GM18858 (cell line): Measurements from ENCODE around the gene ITGB8.

Experiments used
- ATAC-seq: cut with Tn5 transposase; IDR thresholded peaks from one replicate; pipeline ENCODE4 v1.9.1; 2021; ENCODE audit not compliant: unreplicated experiment

The ITGB8 gene

GRCh38 chr7:20409961-20410360, 79.3 kb downstream of the ITGB8 start:
- ATAC-seq: no peak

GRCh38 chr7:20411372-20411771, 80.7 kb downstream of the ITGB8 start:
- no peak for ATAC-seq

DNA sequence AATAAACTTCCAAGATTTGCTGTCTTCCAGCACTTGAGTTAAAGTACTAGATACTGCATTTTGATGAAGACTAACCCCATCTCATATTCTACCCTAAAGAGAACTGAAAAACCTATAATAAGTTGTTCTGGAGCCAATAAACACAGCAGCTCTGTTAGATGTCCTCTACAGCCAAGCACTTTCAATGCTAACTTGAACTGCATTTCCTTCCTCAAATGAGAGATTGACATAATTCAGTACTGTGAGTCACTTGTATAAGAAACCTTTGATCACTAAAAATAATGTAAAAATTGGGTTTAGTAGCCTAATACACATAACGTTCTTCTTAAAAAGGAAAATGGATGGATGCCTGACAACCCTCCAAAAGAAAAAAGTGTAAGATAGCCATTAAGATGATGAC, 81.3 kb downstream of the ITGB8 start:
- ATAC-seq: no peak

GRCh38 chr7:20417260-20417659, 86.6 kb downstream of the ITGB8 start:
- no peak for ATAC-seq

DNA sequence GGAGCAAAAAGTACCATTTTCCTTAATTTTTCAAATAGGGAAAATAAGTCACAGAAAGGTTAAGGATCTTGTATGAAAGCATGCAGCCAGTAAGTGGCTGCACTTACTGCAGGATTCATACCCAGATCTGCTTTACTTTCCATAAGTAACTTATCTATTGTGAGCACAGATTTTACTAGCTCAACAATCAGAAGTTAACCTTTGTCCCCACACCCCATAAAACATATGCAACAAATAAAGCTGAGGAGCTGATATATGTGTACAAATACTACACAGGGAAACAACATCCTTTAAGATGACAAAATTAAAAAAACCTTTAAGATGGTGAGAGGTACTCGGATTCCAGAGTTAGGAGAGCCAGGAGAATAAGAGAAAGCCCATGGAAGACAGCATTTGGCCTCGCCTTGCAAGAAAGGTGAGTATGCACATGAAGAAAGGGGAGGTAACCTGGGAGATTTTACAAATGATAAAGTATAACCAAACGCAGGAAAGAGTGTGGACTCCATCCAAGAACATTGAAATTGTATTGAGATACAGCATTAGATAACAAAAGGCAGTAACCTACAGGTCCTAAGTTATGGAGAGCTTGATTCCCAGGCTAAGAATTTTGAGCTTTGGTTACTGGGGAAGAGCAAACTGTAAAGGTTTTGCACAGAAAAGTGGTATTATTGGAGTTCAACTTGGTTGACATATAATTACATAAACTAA, 87.1 kb downstream of the ITGB8 start:
- no peak for ATAC-seq

DNA sequence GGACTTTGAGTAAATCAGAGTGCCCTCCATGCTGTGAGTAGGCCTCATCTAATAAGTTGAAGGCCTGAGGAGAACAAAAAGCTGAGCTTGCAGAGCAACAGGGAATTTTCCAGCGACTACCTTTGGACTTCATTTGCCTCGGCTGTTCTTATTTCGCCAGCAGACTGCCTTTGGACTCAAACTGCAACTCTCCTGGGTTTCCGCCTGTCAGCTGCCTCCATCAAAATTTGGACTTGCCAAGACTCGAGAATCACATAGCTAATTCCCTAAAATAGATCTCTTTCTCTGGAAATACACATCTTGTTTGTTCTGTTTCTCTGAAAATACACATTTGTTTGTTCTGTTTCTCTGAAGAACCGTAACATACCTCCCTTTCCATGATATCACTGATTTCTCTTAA, 93.8 kb downstream of the ITGB8 start:
- ATAC-seq: no peak

- ATAC-seq: no peak
Measured at GRCh38 chr7:20430664-20431063, 100.0 kb downstream of the ITGB8 start.

GRCh38 chr7:20431146-20431545, 100.4 kb downstream of the ITGB8 start:
- ATAC-seq: no peak

- ATAC-seq: no peak
Measured at GRCh38 chr7:20432071-20432470, 101.4 kb downstream of the ITGB8 start.

GRCh38 chr7:20435305-20435704, 104.6 kb downstream of the ITGB8 start:
- ATAC-seq: no peak

DNA sequence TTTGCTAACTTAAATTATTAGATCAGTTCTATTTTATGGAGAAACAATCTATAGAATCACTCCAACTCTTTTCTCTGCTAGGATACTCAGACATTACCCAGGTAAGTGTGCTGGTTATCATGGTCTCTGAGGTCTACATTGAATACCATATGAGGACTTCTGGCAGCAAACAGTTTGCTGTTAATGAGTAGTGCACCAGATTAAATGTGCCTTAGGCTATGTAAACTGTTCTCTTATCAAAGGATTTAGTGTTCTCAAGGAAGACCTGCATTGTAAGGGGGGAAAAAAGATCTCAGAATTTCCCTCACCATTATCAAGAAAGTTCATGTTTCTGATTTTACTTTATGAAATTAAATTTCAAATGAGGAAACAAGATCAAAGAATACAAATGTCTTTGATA, 107.5 kb downstream of the ITGB8 start:
- no peak for ATAC-seq

DNA sequence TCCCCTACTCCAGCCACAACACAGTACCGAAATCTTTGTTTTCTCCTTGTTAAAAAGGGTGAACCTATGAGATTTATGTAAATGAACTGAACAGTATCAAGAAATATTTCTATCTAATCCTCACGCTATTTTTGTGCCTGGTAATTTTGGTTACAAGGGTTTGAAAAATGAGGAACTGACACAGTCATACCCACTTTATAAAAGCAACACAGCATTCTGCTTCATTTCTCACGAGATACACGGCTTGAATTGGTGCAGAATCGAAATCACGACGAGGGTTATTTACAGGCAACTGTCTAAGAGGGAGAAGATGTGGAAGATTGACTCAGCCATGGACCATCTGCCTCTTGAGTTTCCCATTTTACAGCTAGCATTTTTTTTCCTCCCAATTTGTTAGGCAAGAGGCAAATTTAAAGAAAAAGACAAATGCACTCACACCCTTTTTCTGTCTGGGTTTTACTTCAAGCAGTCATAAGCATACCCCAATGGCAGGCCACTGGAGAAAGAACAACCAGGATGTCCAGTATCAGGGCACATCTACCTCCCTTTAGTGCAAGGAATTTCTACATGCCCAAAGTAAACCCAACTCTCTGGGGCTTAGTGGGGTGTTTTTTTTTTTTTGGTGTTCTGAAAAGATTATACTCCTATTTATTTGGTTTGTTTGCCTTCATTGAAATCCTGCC, 108.1 kb downstream of the ITGB8 start:
- ATAC-seq: peak; percentile 93

DNA sequence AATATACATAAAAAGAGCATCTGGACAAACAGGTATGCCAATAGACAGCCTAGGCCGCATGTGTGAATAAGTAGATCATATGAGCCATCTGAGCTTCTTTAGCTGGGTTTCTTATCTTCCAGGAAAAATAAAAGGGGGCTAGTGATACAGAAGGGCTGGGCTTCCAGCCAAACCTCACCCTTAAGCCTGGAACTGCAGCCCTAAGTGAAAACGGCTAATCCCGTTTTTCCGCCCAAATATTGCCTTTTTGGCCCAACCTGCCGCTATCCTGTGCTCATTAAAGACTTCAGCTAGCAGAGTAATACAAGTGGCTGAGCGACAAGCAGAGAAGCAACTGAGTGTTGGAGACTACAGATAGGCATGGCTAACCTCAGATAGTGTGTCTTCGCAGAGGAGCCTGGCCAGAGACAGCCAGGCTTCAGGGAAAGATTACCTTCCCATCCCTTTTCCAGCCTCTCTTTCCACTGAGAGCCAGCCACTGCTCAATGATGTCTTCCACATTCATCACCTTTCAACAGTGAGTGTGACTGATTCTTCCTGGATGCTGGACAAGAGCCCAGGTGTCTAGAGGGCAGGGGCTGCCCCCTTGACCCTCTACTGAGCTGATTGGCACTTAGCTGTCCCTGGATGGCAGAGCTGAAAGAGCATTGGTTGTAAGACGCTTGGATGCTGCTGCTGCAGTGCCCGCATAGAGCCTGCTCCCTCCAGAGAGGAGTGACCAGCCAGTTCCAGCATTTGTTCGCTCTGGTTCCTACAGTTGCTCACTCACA, 108.9 kb downstream of the ITGB8 start:
- no peak for ATAC-seq

DNA sequence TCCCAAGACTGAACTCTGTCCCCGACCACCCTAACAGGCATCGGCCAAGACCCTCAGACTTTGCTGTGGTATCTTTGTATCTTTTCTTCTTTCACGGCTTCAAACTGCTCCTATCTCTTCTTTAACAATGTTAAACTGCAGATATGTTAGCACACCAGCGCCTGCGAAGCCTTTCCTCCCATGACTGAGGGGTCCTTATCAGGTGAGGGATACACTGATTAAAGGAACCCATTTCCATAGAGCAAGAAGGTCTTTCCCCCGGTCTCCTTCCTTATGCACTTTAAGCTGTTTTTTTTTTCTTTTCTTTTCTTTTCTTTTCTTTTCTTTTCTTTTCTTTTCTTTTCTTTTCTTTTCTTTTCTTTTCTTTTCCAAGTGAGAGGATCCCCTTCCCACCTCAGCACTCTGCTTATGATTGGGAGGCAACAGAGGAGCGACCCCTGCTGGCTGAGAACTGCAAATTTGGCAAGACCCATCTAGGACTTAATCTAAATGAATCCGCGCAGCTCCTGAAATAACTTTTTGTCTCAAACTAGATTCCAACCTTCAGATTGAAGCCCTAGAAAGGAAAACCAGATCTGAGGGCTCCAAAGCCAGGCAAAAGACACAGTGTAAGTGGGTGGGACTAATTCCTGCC, 109.9 kb downstream of the ITGB8 start:
- ATAC-seq: no peak

- ATAC-seq: no peak
Measured at GRCh38 chr7:20441346-20441745, 110.6 kb downstream of the ITGB8 start.

DNA sequence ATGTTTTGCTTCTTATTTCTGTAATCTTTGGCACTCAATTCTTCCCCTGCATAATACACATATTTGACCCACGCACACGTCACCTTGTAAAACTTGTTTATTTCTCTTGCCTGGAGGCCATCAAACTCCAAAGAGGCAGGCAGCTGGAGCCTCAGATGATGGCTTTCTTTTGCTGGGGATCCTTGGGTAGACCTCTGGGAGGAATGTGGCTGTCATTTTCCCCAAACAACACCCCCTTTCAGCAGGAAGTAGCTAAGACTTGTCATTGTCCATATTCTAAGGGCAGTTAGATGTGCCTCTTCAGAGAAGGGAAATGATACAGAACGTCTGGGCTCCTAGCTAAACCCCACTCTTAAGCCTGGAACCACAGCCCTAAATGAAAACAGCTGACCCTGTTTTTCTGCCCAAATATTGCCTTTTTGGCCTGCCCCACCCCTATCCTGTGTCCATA, 111.3 kb downstream of the ITGB8 start:
- ATAC-seq: no peak

DNA sequence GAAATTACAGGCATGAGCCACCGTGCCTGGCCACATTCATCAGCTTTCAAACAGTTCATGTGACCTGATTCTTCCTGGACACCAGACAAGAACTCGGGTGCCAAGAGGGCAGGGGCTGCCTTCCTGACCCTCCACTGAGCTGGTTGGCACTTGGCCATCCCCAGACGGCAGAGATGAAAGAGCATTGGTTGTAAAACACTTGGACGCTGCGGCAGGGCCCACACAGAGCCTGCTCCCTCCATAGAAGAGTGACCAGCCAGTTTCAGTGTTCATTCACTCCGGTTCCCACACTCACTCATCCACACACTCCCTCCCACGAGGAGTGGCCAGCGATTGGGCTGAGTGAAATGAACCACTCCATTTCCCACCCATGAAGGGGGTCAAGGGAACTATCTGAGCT, 112.3 kb downstream of the ITGB8 start:
- ATAC-seq: no peak

DNA sequence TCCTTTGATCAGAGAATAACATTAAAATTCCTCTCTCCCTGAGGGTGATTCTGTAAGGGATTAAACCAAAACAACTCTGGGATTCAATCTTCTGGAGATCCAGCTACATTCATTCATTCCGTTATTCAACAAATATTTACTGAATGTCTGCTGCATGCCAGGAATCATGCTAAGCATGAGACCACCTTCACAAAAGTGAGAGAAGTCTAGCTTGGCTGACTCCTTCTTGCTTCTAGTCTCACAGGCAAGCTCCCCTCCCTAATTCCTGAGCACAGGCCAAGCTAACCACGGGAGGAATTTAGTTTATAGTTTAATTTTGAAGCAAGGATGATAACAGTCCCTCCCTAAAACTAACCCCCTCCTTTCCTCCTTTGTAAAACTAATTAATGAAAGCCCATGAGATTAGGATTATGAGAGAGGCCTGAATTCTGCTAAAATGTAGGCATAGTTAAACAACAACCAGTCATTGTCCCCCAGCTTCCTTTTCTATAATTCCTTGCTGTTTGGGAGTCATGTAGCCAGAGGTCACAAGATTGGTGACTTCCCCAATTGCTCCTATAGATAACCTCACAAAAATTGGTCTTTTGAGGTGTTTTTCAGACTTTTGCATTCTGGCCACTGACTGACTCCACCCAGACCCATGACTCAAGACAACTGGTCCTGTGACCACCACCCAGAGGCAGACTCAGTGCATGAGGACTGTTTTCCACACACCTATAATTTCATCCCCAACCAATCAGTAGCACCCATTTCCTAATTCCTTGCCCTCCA, 113.5 kb downstream of the ITGB8 start:
- ATAC-seq: no peak

DNA sequence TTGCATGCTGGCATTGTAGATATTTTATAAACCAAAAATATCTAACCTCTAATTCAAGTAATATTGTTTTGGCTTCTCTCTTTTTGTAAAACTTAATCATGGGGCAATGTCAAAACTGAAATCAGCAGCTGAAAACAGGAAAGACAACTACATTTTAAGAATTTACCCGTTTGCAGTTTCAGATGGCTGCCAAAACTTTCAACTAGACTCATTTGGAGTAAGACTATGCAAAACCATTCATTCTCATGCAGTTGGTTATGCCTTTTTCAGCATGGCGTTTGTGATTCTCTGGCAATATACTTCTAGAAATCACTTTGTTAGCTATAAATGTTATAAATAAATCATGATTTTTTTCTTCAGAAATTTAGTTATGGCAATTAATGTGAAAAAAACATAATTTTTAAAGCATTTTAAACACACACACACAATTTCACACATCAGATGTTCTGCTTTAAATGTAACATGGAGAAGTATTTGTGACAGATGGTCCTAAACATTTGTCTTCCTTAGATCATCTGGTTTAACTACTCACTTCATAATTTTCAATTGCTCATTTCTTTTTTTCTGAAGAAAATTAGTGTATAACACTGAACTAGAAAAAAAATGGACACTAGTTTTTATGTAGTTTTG, 116.4 kb downstream of the ITGB8 start:
- ATAC-seq: peak; percentile 85

DNA sequence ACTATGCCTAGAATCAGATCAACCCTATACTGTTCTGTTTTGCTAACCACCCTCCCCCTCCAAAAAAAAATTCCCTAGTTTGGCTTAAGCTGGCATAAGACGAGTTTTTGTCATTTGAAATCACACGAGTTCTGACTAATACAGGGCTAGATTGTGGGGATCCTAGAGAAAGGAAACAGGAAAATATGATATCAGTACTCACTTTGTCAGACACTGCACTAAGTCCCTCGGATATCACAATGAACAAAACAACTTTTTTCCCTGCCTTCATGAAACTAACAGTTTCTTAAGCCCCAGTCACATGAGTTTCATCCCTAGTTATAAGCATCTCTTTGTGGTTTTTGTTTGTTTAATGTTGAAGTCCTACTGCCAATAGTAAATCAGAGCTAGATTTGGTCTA, 118.5 kb downstream of the ITGB8 start:
- ATAC-seq: no peak
